Natural killer cell (primary cell): ENCODE measurements around the gene FOXO6. TPM values are rescaled to one million over a fixed set of nuclear protein-coding genes. Genes with fewer than 3 reads are reported as not detected.

ENCODE experiments used
- ATAC-seq, 3 donors: fragments of 150-1000 bp in 2 of 3; fragments of 200-7000 bp in 1 of 3; cut with Tn5 transposase; 1 replicate in 1 of 3; 2 replicates in 2 of 3; pipeline ENCODE4 v1.10.0; 2021; ENCODE audit warnings: mild to moderate bottlenecking in 2 of 3, moderate library complexity in 2 of 3
- DNase-seq, 2 donors: peaks; one replicate each; pipeline versions ENCODE4 v3.0.0 to v3.0.0-alpha.2; 2013 to 2021; ENCODE audit warnings: mixed read lengths in 1 of 2
- H3K27ac ChIP-seq: one replicate; pipeline ENCODE4 v1.5.1; 2013; ENCODE audit warnings: mild to moderate bottlenecking, low read length
- H3K27me3 ChIP-seq: one replicate; pipeline ENCODE4 v1.6.1; 2013; ENCODE audit warnings: low read length; ENCODE audit not compliant: control insufficient read depth, insufficient read depth
- H3K36me3 ChIP-seq: one replicate; pipeline ENCODE4 v1.6.1; 2013; ENCODE audit warnings: low read length; ENCODE audit not compliant: control insufficient read depth, insufficient read depth
- H3K4me1 ChIP-seq: one replicate; pipeline ENCODE4 v1.6.1; 2013; ENCODE audit warnings: low read length; ENCODE audit not compliant: control insufficient read depth, insufficient read depth
- H3K4me3 ChIP-seq: one replicate; pipeline ENCODE4 v1.5.1; 2013; ENCODE audit warnings: low read length
- H3K9me3 ChIP-seq: one replicate; pipeline ENCODE4 v1.6.1; 2013; ENCODE audit warnings: low read length; ENCODE audit not compliant: control insufficient read depth, insufficient read depth
- H3K27ac Mint-ChIP-seq, 2 donors: one replicate each; pipeline ENCODE4 v1.8.0; 2022; ENCODE audit warnings: mild to moderate bottlenecking in 2 of 2, mixed read lengths in 2 of 2, moderate library complexity in 1 of 2
- H3K27me3 Mint-ChIP-seq, 2 donors: one replicate each; pipeline ENCODE4 v1.8.0; 2022; ENCODE audit warnings: low read depth in 2 of 2, mixed read lengths in 2 of 2
- H3K36me3 Mint-ChIP-seq: one replicate; pipeline ENCODE4 v1.8.0; 2022; ENCODE audit warnings: mixed read lengths
- H3K4me1 Mint-ChIP-seq, 2 donors: one replicate each; pipeline ENCODE4 v1.8.0; 2022; ENCODE audit warnings: mixed read lengths in 2 of 2
- H3K4me3 Mint-ChIP-seq: one replicate; pipeline ENCODE4 v1.8.0; 2022; ENCODE audit warnings: mild to moderate bottlenecking, moderate library complexity, mixed read lengths
- H3K9me3 Mint-ChIP-seq, 2 donors: one replicate each; pipeline ENCODE4 v1.8.0; 2022; ENCODE audit warnings: mixed read lengths in 2 of 2
- CTCF ChIP-seq: fragments of 200-600 bp; IDR thresholded peaks from one replicate; pipeline ENCODE4 v1.8.0; 2022; ENCODE audit warnings: antibody characterized with exemption
- WGBS: methylation state at CpG from one replicate; pipeline ENCODE4 v1.1.7; 2013; ENCODE audit warnings: missing lambda C conversion rate; ENCODE audit not compliant: insufficient coverage; 5-methylcytosine and 5-hydroxymethylcytosine counted together
- intact Hi-C: fragments of 100-400 bp; cut with micrococcal nuclease; formaldehyde crosslinking; loops from one replicate; pipeline ENCODE4 v1.14.2; 2022
- total RNA-seq, 4 donors: library from RNA; stranded (reverse); fragments of 120-200 nt in 1 of 4; gene quantifications; one replicate each; pipeline versions ENCODE4 v1.2.3 to v1.2.4, GENCODE V29; 2013 to 2022

The FOXO6 gene
- total RNA-seq, 3 donors from 2014 or later (not counting 1 experiment from before 2014, with no cell fraction given), result 1.2 to 3.3 (median 1.7) TPM

- DNase-seq, result no peak
- Mint-ChIP-seq H3K27me3 (peaks cover 22 to 37% of the 10 kb centered on the region in 2 donors), H3K4me3 (no peak overlapping the region), H3K9me3 (no peaks in the 10 kb centered on the region), H3K4me1 (peaks cover 10 to 20% of the 10 kb centered on the region in 2 donors), H3K27ac (no peak overlapping the region), H3K36me3 (no peaks in the 10 kb centered on the region)
- 66% methylated on average over 13 of the region's 13 CpGs for WGBS
- intact Hi-C loops, result loop anchor here (10.0 kb wide), 1 partner anchor 54 kb away; no protein-coding TSS in a partner anchor
- Histone ChIP-seq H3K27ac (no peak overlapping the region), H3K4me1 (peaks cover 12% of the 10 kb centered on the region), H3K36me3 (no peaks in the 10 kb centered on the region), H3K9me3 (no peaks in the 10 kb centered on the region), H3K4me3 (no peak overlapping the region), H3K27me3 (peaks cover 8% of the 10 kb centered on the region)
- no peak for TF ChIP-seq CTCF
- no peak for ATAC-seq
Measured at GRCh38 chr1:41399145-41399795, 38.0 kb downstream of the FOXO6 start.

DNA sequence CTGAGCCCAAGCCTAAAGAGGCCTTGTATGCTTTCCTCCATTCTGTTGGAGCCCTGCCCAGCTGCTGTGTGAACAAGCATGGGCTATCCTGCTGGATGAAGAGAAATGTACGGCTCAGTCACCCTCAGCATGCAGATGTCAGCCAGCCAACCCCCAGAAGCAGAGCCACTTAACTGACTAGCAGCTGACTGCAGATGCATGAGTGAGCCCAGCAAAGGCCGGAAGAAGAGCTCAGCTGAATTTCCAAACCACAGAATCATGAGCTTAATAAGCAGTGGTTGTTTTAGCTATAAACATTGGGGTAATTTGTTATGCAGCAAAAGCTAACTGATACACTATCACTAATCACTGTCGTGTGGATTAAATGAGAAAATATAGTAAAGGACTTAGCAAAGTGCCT, 39.0 kb downstream of the FOXO6 start:
- DNase-seq (no peak), ATAC-seq (no peak)
- no peak for TF ChIP-seq CTCF
- intact Hi-C loops, result loop anchor here (5.0 kb wide), 1 partner anchor 342 kb away; no protein-coding TSS in a partner anchor
- H3K27ac Mint-ChIP-seq, result no peak overlapping the region
- H3K27me3 Mint-ChIP-seq, result peaks cover 22 to 36% of the 10 kb centered on the region in 2 donors
- H3K36me3 Mint-ChIP-seq, result no peaks in the 10 kb centered on the region
- no peak overlapping the region for H3K4me3 ChIP-seq
- H3K4me3 Mint-ChIP-seq, result no peak overlapping the region
- peaks cover 10 to 13% of the 10 kb centered on the region in 2 donors for H3K4me1 Mint-ChIP-seq
- no peaks in the 10 kb centered on the region for H3K9me3 ChIP-seq
- no peaks in the 10 kb centered on the region for H3K36me3 ChIP-seq
- 64% methylated on average over 2 of the region's 3 CpGs for WGBS
- H3K4me1 ChIP-seq, result peaks cover 16% of the 10 kb centered on the region
- no peaks in the 10 kb centered on the region for H3K9me3 Mint-ChIP-seq
- peaks cover 10% of the 10 kb centered on the region for H3K27me3 ChIP-seq
- H3K27ac ChIP-seq, result no peak overlapping the region

GRCh38 chr1:41401899-41402298, 40.7 kb downstream of the FOXO6 start:
- Mint-ChIP-seq H3K9me3 (no peaks in the 10 kb centered on the region), H3K27me3 (peaks cover 9 to 19% of the 10 kb centered on the region in 2 donors), H3K4me3 (no peak overlapping the region), H3K4me1 (no peaks in the 10 kb centered on the region), H3K36me3 (no peaks in the 10 kb centered on the region), H3K27ac (no peak overlapping the region)
- WGBS, result 95% methylated on average over 1 of the region's 2 CpGs
- Histone ChIP-seq H3K4me1 (peaks cover 7% of the 10 kb centered on the region), H3K9me3 (no peaks in the 10 kb centered on the region), H3K27me3 (peaks cover 10% of the 10 kb centered on the region), H3K27ac (no peak overlapping the region), H3K36me3 (no peaks in the 10 kb centered on the region), H3K4me3 (no peak overlapping the region)
- intact Hi-C loops, result loop anchor here (5.0 kb wide), 1 partner anchor 340 kb away; no protein-coding TSS in a partner anchor
- ATAC-seq, result no peak
- no peak for TF ChIP-seq CTCF
- DNase-seq, result no peak
